ENCODE data around the gene SLC22A31.
A peak's percentile ranks its signal among the peaks of the same experiment; 100 is the strongest.

The SLC22A31 gene

DNA sequence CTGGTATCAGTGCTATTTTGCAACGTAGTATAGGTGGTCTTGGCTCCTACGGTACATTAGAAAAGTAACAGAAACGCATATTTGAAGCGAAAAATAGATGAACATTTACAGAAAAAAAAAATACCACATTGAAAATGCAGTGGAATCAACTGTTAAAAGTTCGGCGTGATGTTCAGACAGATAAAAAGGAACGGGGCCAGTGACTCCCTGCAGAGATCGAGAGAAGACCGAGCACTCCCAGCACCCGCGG is 16.7 kb upstream of the SLC22A31 start:
- DNase-seq (ENCODE audit: low read depth, low spot score), result no peak

DNA sequence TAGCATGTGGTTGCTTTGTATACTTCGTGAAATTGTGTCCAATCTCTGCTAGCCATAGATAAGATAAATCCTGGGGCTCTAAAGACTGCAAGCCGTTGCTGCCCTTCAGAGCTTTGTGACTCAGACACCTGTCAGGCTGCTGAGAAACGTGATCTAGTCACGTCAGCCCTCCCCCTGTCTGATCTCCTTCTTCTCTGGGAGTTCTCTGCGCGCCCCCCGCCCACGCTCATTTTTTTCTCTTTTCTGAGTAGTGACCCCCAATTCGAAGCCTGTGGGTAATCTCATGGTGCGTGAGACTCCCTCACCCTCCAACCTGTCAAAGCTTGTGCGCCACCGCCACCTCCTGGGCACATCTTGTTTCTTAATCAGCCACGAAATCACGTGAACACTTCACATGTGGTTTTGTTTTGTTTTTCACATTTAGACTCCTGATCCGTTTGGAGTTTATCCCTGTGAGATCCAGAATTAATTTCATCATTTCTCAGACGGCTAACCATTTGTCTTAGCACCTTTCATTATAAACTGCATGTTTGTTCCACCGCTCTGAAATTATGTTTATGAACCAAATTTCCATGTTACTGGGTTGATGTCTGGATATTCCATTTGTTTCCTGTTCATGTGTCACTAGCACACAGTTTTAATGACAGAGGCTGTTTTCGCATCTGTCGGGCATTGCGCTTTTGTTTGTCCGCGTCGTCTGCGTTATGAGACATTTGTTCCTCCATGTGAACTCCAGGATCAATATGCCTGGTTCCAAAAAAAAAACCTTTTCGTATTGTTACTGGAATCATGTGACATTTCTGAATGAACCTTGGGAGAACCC is 16.2 kb upstream of the SLC22A31 start:
- DNase-seq (ENCODE audit: low read depth, low spot score), result peak; percentile 70

DNA sequence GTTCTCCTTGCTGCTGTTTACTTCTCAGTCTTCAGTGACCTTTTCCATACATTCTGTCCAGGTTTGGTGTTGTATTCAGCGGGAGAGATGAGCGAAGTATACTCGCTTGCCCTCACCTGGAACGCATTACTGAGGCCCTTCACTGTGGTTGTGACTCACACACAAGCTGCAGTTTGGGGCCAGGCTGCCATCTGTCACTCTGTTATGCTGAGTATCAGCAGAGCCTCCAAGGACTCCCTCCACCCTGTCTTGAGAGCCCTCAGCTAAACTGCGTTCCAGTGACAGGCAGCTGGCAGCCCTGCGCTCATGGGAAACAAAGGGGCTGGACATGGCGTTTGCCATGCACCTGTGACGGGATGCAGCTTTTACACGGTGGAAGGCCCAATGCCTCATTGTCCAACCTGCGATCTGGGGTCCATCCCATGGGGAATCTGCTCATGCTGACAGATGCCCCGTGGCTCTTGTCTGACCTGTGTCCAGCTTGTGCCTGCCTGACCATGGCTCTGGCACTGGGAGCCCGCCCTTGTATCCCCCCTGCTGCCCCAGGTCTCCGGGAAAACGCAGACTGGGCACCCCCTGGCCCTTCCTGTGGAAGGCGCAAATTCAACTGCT is 10.7 kb upstream of the SLC22A31 start:
- DNase-seq (ENCODE audit: low read depth, low spot score), result no peak

DNA sequence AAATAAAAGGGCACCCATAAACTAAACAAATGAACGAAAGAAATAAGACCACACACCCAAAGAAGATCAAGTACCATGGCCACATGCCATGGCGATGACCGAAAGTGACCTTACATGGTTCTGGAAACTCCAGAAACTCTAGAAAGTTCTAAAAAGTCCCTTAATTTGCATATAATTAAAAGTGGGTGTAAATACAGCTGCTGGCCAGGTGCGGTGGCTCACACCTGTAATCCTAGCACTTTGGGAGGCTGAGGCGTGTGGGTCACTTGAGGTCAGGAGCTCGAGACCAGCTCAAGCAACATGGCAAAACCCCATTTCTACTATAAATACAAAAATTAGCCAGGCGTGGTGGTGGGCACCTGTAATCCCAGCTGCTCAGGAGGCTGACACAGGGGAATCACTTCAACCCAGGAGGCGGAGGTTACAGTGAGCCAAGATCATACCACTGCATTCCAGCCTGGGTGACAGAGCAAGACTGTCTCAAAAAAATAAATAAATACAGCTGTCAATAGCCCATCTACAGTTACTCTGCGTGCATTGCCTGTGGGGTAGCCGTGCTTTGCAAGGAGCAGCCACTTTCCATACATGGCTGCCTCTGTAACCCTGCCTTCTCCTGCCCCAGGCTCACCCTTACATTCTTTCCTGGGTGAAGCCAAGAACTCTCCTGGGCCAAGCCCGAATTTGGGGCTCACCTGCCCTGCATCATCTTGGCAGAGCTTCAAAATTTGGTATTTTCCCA is 10.0 kb upstream of the SLC22A31 start:
- no peak for DNase-seq (ENCODE audit: low read depth, low spot score)

DNA sequence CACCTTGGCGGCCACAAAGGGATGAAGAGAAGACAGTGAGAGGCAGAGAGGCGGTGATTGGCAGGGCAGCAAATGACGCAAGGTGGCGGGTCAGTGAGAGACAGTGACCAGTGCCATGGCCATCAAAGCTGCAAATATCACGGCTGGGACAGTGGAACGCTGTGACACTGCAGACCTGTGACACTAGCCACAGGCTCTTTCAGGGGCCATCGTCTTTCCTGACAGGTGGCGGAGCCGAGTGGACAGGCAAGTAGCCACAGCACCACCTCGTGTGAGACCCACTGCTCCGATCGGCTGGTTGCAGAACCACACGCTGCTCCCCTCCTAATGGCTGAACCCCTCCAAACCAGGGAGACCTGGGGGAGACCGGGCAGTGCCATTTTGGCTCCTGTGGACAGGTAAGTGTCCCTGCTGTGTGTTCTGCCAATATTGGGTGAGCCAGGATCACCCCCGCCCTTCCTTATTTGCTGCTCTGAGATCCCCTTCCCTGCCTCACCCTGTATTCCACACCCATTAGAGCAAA is 9.2 kb upstream of the SLC22A31 start:
- DNase-seq (ENCODE audit: low read depth, low spot score), result no peak

DNA sequence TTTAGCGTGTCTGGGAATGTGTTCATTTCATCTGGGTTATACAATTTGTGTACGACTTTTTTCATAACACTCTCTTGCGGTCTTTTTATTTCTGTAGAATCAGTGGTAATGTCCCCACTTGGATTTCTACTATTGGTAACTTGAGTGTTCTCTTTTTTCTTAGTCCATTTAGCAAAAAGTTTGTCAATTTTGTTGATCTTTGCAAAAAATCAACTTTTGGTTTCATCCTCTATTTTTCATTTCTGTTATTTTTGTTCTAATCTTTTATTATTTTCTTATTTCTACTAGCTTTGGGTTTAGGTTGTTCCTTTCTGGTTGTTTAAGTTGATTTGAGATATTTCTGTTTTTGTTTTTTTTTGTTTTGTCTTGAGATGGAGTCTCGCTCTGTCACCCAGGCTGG is 7.7 kb upstream of the SLC22A31 start:
- no peak for DNase-seq (ENCODE audit: low read depth, low spot score)

DNA sequence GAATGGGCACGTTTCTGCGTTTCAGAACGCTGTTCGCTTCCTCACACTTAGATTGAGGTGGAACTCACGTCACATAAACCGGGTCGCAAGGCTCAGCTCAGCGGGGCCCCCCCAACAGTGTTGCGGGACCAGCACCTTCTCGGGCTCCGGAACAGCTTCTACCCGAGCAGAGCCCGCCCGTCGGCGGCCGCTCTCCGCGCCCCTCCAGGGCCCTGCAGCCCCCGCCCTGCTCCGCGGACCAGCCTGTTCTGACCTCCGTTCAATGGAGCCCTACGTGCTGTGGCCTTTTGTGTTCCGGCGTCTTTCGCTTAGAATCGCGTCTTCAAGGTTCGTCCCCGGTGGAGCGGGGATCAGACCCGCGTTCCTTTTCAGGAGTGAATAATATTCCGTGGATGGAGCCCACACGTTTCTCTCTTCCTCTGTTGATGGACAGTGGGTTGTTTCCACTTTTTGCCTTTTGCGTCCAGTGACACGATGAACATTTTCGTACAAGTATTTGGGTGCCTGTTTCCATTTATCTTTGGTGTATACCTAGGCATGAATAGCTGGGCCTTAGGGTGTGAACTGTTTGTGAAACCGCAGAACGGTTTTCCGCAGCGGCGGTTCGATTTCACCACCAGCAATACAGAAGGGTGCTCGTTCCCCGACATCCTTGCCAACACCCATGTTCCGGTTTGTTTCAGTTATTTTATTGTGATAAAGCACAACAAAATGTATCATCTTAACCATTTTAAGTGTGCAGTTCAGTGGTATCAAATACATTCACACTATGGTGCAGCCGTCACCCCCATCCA is 2.3 kb upstream of the SLC22A31 start:
- DNase-seq (ENCODE audit: low read depth, low spot score), result no peak

DNA sequence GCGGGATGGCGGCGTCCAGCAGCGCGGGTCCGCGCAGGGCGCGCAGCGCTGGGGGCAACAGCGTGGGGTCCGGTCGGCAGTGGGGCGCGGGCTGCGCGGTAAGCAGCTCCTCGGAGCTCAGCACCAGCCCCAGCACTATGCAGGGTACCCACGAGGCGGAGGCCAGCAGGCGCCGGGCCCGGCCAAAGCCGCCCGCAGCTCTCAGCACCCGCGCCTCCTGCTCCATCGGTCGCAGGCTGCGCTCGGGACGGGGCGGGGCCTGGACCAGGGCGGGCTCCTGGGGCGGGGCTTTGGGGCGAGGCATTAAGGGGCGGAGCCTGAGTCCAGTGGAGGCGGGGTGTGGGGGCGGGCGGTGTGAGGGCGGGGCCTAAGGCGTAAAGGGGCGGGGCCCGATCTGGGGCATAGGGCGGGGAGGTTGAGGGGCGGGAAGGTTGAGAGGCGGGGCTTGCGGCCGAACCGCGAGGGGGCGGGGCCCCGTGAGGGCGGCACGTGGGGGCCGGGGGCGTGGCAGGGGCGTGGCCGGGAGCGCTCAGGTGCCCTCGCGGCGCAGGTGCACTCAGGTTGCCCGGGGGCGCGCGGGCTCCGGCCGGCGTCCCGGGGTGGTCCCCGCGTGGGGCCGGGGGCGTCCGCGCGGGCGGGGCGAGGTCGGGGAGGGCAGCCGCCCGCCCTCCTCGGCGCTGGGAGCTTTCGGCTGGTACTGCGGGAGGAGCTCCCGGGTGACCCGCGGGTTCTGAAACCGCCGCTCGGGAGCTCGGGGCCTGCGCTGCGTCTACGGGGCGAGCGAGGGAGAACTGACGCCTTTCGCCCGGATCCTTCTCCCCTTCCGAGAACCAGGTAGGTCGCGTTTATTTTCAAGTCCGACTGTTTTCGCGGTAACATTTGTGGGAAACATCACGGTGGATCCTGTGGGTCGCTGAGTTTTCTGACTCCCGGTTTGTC is 1.4 kb upstream of the SLC22A31 start:
- peak; percentile 36 for DNase-seq (ENCODE audit: low read depth, low spot score)

DNA sequence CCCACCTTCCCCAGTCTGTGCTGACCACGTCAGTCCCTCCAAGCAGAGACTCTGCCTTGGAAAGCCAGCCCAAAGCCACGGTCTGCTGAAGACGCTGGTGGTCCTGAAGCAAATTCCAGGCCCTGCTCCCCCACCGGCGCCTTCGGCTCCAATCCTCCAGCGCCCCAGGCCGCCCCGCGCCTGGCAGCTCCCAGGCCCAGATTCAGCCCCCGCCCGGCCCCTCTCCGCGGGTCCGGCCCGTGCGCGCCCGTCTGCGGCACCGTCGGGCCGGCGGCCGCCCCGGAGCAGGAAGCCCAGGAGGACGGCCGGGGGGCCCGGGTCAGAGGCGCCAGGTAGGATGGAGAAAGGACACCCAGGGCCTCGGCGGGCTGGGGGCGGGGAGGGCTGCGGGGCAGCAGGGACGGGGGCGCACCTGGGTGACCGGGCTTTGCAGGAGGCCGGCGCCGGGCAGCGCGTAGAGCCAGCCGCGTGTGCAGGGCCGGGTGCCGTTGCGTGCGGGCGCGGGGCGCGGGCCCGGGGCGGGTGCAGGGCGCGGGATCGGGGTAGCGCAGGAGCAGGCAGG is 594 bp upstream of the SLC22A31 start:
- DNase-seq (ENCODE audit: low read depth, low spot score), result no peak

DNA sequence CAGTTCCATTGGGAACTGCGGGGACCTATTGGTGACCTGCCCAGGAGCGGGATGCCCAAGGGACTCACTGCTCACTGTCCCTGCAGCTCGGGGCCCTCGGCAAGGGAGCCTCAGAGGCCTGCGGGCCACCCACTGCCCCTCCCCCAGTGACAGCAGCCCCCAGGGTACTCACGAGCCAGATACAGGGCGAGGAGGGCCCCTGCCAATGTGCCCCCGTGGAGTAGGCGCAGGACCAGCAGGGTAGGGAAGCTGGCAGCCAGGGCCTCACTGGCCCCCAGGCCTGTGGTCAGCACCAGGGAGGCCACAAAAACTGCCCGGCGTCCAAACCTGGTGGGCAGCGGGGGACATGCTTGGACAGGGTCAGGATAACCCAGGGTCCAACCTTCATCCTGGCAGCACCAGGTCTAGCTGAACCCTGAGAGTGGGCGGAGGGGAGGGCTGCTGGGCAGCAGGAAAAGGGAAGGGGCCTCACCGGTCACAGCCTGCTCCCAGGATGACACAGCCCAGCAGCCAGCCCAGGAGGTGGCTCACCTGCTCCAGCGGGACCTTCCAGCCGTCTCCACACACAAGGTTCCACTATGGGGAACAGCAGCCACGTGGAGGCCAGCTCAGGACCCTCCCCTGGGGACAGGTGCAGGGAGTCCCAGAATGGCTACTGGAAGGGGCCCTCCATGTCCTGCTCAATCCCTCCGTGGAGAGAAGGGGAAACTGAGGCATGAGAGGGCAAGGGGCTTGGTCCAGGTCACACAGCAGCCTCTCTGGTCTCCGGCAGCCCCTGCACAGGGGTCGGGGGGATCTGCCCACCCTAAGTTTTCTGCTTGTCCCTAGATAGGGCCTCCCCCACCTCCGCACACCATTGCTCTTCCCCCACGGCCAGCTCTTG is 855 bp downstream of the SLC22A31 start:
- DNase-seq (ENCODE audit: low read depth, low spot score), result no peak

DNA sequence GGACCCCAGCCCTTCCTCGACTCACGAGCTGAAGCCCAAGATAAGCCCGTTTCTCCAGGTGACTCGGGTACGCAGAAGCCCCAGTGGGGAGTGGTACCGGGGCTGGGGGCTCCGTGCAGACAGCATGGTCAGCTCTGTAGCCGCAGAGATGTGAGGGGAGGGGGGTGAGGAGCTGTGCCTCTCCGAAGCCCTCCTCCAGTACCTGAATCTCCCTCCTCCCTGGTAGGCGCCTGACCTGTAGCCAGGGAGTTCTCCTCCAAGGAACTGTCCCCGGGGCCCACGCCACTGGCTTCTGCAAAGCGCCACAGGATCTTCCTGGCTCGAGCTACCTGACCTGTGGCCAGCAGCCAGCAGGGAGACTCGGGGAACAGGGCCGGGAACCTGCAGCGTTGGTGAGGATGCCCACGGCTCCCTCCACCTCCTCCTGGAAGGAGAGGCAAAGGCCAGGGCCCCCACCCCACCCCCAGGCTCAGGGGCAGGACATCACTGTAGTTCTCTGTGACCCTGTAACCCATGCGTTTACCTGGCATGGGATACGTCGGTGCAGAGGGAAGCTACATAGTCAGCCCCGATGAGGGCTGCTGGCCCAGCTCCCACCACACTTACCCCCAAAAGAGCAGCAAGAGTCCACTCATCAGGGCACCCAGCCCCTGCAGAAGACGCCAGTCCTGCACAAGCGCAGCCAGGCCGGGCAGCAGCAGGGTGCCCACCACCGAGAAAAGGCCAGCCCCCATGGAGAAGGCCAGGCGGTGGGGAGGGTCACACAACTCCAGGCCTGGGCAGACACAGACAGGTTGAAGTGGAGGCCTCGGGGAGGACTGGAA is 1.7 kb downstream of the SLC22A31 start:
- DNase-seq (ENCODE audit: low read depth, low spot score), result no peak

DNA sequence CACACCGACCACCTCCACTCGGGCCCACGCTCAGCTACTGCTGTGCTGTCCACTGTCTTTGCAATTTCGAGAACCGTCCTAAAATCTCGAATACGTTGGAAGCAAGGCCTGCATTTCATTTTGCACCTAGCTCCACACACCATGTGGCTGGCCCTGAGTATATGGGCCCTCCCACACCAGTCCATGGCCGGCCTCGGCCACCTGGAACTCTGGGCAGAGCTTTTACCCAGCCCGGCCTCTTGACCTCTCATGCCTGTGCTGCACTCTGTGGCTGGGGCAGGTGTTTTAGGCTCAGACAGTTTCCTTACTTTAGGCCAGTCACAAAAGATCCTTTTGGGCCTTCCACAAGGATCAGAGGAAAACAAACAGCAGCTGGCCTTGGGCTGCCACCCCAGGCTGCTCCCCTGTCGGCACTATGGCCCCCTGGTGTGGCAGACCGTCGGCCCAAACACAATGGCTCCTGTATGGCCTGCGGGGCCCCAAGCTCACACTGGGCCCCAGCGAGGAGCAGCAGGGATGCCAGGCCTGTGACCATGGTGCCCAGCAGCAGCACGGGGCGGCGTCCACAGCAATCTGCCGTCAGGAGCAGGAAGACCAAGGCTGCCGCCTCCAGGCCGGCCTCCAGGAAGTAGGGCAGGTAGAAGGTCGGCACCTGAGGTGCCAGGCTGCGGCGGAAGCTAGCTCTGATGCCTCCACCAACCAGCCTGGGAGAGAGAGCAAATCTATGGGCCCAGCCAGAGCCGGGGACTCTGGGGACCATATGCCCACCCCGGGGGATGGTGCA is 2.5 kb downstream of the SLC22A31 start:
- no peak for DNase-seq (ENCODE audit: low read depth, low spot score)

DNA sequence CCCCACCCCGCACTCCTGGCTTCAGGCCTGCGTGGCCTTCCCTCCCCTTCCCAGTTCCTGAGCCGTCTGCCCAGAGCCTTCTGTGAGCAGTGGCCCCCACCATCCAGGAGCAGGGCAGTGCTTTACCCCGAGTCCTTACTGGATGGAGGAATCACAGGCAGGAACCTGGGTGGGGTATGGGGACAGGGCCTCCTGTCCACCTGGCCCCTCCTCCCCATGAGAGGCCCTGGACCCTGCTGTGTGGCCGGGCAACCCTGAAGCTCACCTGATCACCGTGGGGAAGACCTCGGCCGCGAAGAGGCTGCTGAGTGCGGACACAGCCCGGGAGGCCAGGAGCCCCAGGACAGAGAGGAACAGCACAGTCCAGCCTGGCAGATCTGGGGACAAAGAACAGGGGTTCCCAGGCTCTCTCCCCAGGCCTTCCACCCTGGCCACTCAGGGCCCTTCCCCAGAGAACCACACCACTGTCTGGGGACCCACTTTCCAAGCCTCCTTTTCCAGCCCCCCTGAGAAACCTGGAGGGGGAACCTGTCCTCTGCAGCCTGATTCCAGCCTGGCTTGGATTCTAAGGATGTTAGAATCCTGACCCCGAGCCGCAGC is 3.2 kb downstream of the SLC22A31 start:
- no peak for DNase-seq (ENCODE audit: low read depth, low spot score)

DNA sequence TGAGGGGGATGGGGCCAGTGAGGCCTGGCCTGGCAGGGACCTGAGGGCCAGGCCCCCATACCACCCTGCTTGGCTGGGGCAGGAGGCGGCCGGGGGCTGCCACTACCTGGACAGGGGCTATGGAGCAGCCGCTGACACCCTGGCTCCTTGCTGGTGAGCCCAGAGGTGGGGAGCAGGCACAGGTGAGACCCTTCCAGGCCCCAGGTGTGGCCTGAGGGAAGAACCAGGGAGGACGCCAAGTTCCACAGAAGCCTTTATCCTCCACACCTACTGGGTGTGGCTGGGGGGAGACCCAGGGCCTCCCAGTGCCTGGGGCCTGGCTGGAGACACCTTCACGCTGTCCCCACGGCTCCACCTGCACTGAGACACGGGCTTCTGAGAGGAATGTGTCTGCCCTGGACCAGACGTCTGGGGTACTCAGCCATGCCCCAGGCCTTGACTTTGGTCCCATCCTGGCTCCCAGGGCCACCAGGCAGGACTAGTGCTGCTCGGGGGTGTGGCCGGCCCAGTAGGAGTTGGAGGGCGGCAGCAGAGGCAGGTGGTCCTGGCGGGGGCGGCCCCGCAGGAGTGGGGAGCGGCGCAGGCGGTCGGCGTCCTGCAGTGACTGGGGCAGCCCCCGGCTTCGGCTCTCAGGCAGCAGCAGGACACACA is 4.7 kb downstream of the SLC22A31 start:
- DNase-seq (ENCODE audit: low read depth, low spot score), result no peak

DNA sequence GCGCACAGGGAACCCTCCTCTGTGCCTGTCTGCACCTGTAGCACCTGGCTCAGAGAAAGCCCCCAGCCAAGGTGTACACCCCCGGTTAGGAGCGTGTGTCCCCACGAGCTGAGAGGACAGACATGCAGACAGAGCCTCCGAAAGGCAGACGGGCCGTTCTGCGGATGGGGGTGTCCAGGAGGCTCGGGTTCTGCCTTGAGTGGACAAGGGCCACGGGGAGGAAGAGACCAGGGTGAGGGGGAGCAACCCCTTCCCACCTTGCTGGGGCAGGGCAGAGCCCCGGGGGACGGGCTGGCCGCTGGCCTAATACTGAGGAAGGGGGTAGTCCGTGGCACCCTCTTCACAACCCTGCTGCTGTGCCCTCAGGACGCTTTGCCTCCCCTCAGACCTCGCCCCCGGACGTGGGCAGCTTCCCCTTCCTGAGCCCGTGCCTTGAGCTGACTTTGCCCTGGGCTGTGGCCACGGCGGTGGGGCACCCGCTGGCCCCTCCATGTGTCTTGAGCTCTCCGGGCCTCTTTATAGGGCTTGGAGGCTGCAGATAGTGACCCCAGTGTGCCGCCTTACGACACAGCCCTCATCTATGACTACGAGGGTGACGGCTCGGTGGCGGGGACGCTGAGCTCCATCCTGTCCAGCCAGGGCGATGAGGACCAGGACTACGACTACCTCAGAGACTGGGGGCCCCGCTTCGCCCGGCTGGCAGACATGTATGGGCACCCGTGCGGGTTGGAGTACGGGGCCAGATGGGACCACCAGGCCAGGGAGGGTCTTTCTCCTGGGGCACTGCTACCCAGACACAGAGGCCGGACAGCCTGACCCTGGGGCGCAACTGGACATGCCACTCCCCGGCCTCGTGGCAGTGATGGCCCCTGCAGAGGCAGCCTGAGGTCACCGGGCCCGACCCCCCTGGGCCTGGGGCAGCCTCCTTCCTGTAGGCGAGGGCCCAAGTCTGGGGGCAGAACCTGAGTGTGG is 5.7 kb downstream of the SLC22A31 start:
- DNase-seq (ENCODE audit: low read depth, low spot score), result no peak

All from ELF-1 (cell line).